ENCODE data around the gene EPN1. TPM values are rescaled to one million over a fixed set of nuclear protein-coding genes. Genes with fewer than 3 reads are reported as not detected.

The EPN1 gene
- polyA plus RNA-seq, 1 donor (not counting 4 experiments of a cell fraction or from before 2014, with no cell fraction given), result 23.3 TPM

DNA sequence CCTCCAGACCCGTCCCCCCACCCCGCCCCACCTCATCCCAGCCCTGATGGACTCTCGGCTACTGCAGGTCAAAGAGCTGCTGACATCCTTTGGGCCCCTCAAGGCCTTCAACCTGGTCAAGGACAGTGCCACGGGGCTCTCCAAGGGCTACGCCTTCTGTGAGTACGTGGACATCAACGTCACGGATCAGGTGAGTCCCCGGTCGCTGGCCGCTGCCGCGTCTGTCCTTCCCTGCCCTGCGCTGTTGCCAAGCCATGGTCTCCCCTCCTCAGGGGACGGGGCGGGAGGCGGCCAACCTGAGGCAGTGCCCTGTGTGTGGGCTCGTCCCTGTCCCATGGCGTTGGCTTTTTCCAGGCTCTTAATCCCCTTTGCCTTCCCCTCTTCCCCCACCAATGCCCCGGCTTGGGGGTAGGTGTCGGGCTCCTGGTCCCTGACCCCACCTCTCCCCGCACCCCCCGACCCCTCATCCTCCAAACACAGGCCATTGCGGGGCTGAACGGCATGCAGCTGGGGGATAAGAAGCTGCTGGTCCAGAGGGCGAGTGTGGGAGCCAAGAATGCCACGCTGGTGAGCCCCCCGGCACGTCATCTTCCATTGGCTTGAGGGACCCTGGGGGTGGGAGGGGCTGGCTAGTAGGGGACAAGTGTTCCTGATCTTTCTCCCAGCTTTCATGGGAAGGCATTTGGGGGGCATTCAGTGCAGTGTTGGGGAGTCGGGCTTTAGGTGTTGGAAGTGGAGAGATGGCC lies 6.2 kb upstream of the EPN1 start:
- DNase-seq (ENCODE audit: low read depth, low spot score), result no peak
- no peak overlapping the region for H3K27ac ChIP-seq (ENCODE audit: control insufficient read depth, insufficient read depth, low read length)

DNA sequence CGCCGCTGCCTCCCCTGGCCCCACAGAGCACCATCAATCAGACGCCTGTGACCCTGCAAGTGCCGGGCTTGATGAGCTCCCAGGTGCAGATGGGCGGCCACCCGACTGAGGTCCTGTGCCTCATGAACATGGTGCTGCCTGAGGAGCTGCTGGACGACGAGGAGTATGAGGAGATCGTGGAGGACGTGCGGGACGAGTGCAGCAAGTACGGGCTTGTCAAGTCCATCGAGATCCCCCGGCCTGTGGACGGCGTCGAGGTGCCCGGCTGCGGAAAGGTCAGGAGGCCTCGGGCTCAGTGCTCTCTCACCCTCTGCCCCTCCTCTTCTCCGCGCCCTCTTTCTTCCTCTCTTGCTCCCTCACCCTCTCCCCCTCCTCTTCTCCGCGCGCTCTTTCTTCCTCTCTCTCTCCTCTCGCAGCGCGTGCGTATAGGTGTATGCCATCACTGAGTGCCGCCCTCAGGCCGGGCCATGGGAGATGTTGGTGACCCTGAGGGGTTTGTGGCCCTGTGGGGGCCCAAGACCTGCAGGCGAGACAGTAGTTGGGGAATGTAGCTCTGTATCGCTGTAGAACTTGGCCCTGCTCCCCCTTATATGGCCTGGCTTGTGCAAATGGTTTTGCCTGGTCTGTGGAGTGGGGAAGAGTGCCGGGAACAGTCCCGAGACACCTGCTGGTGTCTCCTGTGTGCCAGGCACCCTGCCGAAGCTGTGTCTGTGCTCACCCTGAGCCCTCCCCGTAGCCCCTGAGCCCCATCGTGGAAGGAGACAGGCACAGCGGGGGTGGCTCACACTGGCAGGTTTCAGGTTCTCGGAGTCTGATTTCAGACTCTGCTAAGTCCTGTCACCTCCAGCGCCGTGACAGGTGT lies 5.4 kb upstream of the EPN1 start:
- Histone ChIP-seq H2AFZ (ENCODE audit: control insufficient read depth, low read length) (no peak overlapping the region), H3K36me3 (ENCODE audit: control insufficient read depth in 2 of 2, extremely low read depth in 1 of 2, insufficient read depth in 2 of 2, low read length in 2 of 2) (peaks cover 37 to 42% of the 10 kb centered on the region in 2 experiments), H3K9ac (ENCODE audit: control insufficient read depth, extremely low read depth, insufficient read depth, low read length) (no peak overlapping the region), H3K27ac (ENCODE audit: control insufficient read depth, insufficient read depth, low read length) (no peak overlapping the region), H3K4me3 (ENCODE audit: control insufficient read depth in 2 of 3, extremely low read depth in 1 of 3, insufficient read depth in 2 of 3, low read depth in 1 of 3, low read length in 3 of 3) (no peak overlapping the region), H3K4me1 (ENCODE audit: control insufficient read depth, extremely low read depth, insufficient read depth, low read length) (peaks cover 9% of the 10 kb centered on the region), H4K20me1 (ENCODE audit: control insufficient read depth, extremely low read depth, insufficient read depth, low read length) (peaks cover 48% of the 10 kb centered on the region), H3K4me2 (ENCODE audit: control insufficient read depth, extremely low read depth, insufficient read depth, low read depth, low read length) (no peak overlapping the region), H3K9me3 (ENCODE audit: control insufficient read depth, low read depth, low read length) (no peaks in the 10 kb centered on the region), H3K79me2 (ENCODE audit: control insufficient read depth, insufficient read depth, low read length) (peaks cover 84% of the 10 kb centered on the region), H3K9me1 (ENCODE audit: control insufficient read depth, extremely low read depth, insufficient read depth, low read length) (peaks cover 2% of the 10 kb centered on the region), H3K27me3 (ENCODE audit: control insufficient read depth, extremely low read depth, insufficient read depth, low read length) (no peaks in the 10 kb centered on the region)
- no peak for DNase-seq (ENCODE audit: low read depth, low spot score)
- dilution Hi-C loops (cut with MboI; ENCODE audit: extremely low pct_ligation_motif_present, low sequenced_read_pairs), result no loop called here
- no peak for FAIRE-seq
- TF ChIP-seq EZH2 (IDR thresholded peaks at IDR 0.05; ENCODE audit: low read length), result no peak
- TF ChIP-seq, protein P1, sequence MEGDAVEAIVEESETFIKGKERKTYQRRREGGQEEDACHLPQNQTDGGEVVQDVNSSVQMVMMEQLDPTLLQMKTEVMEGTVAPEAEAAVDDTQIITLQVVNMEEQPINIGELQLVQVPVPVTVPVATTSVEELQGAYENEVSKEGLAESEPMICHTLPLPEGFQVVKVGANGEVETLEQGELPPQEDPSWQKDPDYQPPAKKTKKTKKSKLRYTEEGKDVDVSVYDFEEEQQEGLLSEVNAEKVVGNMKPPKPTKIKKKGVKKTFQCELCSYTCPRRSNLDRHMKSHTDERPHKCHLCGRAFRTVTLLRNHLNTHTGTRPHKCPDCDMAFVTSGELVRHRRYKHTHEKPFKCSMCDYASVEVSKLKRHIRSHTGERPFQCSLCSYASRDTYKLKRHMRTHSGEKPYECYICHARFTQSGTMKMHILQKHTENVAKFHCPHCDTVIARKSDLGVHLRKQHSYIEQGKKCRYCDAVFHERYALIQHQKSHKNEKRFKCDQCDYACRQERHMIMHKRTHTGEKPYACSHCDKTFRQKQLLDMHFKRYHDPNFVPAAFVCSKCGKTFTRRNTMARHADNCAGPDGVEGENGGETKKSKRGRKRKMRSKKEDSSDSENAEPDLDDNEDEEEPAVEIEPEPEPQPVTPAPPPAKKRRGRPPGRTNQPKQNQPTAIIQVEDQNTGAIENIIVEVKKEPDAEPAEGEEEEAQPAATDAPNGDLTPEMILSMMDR (optimal IDR thresholded peaks at IDR 0.05 in 1 of 3, IDR thresholded peaks at IDR 0.05 in 1 of 3, conservative IDR thresholded peaks at IDR 0.05 in 1 of 3; ENCODE audit: extremely low read depth in 1 of 3, insufficient read depth in 2 of 3, low read length in 3 of 3), result no peak

More for the DNA sequence above, 6.2 kb upstream of the EPN1 start:
- dilution Hi-C loops (cut with MboI; ENCODE audit: extremely low pct_ligation_motif_present, low sequenced_read_pairs), result no loop called here
- Histone ChIP-seq H3K4me3 (ENCODE audit: control insufficient read depth in 2 of 3, extremely low read depth in 1 of 3, insufficient read depth in 2 of 3, low read depth in 1 of 3, low read length in 3 of 3) (no peak overlapping the region), H3K79me2 (ENCODE audit: control insufficient read depth, insufficient read depth, low read length) (peaks cover 89% of the 10 kb centered on the region), H4K20me1 (ENCODE audit: control insufficient read depth, extremely low read depth, insufficient read depth, low read length) (peaks cover 48% of the 10 kb centered on the region), H3K4me1 (ENCODE audit: control insufficient read depth, extremely low read depth, insufficient read depth, low read length) (peaks cover 9% of the 10 kb centered on the region), H2AFZ (ENCODE audit: control insufficient read depth, low read length) (no peak overlapping the region), H3K9ac (ENCODE audit: control insufficient read depth, extremely low read depth, insufficient read depth, low read length) (no peak overlapping the region), H3K36me3 (ENCODE audit: control insufficient read depth in 2 of 2, extremely low read depth in 1 of 2, insufficient read depth in 2 of 2, low read length in 2 of 2) (peaks cover 44 to 46% of the 10 kb centered on the region in 2 experiments), H3K4me2 (ENCODE audit: control insufficient read depth, extremely low read depth, insufficient read depth, low read depth, low read length) (no peak overlapping the region), H3K27me3 (ENCODE audit: control insufficient read depth, extremely low read depth, insufficient read depth, low read length) (no peaks in the 10 kb centered on the region), H3K9me1 (ENCODE audit: control insufficient read depth, extremely low read depth, insufficient read depth, low read length) (peaks cover 2% of the 10 kb centered on the region), H3K9me3 (ENCODE audit: control insufficient read depth, low read depth, low read length) (no peaks in the 10 kb centered on the region)
- TF ChIP-seq EZH2 (IDR thresholded peaks at IDR 0.05; ENCODE audit: low read length), result no peak
- TF ChIP-seq, protein P1 (optimal IDR thresholded peaks at IDR 0.05 in 1 of 3, IDR thresholded peaks at IDR 0.05 in 1 of 3, conservative IDR thresholded peaks at IDR 0.05 in 1 of 3; ENCODE audit: extremely low read depth in 1 of 3, insufficient read depth in 2 of 3, low read length in 3 of 3), result no peak
- FAIRE-seq, result no peak
